ENCODE data around the gene SV2A.
"Not testable (repeated sequence)": the region's sequence is repeated elsewhere in the genome, so short reads cannot be mapped to it uniquely, and the experiment has no call there.

Gene SV2A

GRCh38 chr1:149877211-149877946 lies 40.3 kb downstream of the SV2A start:
- TF ChIP-seq EZH2phosphoT487 (IDR thresholded peaks at IDR 0.05; ENCODE audit: low read depth) = no peak
- no peak for TF ChIP-seq CTCF (IDR thresholded peaks at IDR 0.05; ENCODE audit: low read depth, low read length)
- H3K27me3 ChIP-seq (ENCODE audit: low read depth, low read length) = no peaks in the 10 kb centered on the region

GRCh38 chr1:149873060-149873459 lies 44.6 kb downstream of the SV2A start:
- H3K27me3 ChIP-seq (ENCODE audit: low read depth, low read length); H2AFZ ChIP-seq (ENCODE audit: low read depth, low read length); H3K4me1 ChIP-seq (ENCODE audit: low read length); H3K9me3 ChIP-seq (ENCODE audit: insufficient read depth, low read length); H3K4me3 ChIP-seq (ENCODE audit: low read length); H3K4me2 ChIP-seq (ENCODE audit: low read length); H3K79me2 ChIP-seq (ENCODE audit: low read length); H4K20me1 ChIP-seq (ENCODE audit: insufficient read depth, low read length); H3K36me3 ChIP-seq (replicated peaks; ENCODE audit: low read depth, low read length); H3K27ac ChIP-seq (ENCODE audit: low read length); H3K9ac ChIP-seq (ENCODE audit: low read length): not testable (repeated sequence)

More at GRCh38 chr1:149877211-149877946, 40.3 kb downstream of the SV2A start:
- Histone ChIP-seq H3K4me3 (ENCODE audit: low read length) (no peak overlapping the region), H3K36me3 (replicated peaks; ENCODE audit: low read depth, low read length) (no peaks in the 10 kb centered on the region), H3K4me1 (ENCODE audit: low read length) (no peaks in the 10 kb centered on the region), H3K9me3 (ENCODE audit: insufficient read depth, low read length) (no peaks in the 10 kb centered on the region), H3K27ac (ENCODE audit: low read length) (no peak overlapping the region), H3K79me2 (ENCODE audit: low read length) (no peaks in the 10 kb centered on the region), H2AFZ (ENCODE audit: low read depth, low read length) (no peak overlapping the region), H3K4me2 (ENCODE audit: low read length) (no peak overlapping the region), H4K20me1 (ENCODE audit: insufficient read depth, low read length) (no peaks in the 10 kb centered on the region), H3K9ac (ENCODE audit: low read length) (no peak overlapping the region)

DNA sequence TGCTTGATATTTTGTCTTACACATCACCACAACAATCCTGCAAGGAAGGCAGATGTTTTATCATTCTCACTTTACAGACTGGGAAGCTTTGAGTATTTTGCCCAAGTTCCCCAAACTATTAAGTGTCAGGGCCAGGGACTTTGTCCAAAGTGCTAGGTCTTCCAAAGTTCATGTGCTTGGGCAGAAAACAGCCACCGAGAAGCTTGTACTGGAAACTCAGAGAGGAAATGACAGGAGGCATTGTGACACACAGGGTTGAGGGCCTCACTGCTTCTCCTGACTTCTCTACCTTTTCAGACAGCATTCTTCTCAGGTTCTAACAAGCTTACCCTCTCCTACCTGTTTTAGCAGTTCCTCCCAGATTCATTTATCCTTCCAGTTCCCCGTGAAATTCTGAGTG lies 50.8 kb downstream of the SV2A start:
- not testable (repeated sequence) for H3K4me1 ChIP-seq (ENCODE audit: low read length); H3K27me3 ChIP-seq (ENCODE audit: low read depth, low read length); H4K20me1 ChIP-seq (ENCODE audit: insufficient read depth, low read length); H3K9me3 ChIP-seq (ENCODE audit: insufficient read depth, low read length); H3K79me2 ChIP-seq (ENCODE audit: low read length); H2AFZ ChIP-seq (ENCODE audit: low read depth, low read length); H3K9ac ChIP-seq (ENCODE audit: low read length); H3K4me2 ChIP-seq (ENCODE audit: low read length); H3K4me3 ChIP-seq (ENCODE audit: low read length); H3K27ac ChIP-seq (ENCODE audit: low read length); H3K36me3 ChIP-seq (replicated peaks; ENCODE audit: low read depth, low read length)

DNA sequence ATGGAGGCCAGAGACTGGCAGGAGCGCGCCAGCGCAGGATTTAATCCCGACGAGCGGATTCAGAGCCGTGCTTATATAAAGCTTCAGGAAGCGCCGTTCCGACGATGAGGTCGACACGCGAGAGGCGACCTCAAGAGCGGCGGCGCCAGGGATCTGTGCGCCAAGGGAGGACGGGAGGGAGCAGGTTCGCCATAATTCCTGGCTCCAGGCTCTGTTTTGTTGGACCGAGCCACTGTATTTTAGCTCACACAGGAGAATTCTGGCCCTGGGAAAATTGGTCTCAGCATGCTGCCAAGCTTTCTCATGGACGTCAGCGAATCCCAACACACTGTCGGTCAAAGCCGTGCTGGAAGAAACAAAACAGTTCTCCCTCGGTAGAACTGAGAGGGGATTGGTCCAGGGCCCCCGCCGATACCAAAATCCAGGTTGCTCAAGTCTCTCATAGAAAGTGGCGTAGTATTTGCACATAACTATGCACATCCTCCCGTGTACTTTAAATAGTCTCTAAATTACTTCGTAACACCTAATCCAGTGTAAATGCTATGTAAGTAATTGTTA lies 56.1 kb downstream of the SV2A start:
- not testable (repeated sequence) for H4K20me1 ChIP-seq (ENCODE audit: insufficient read depth, low read length); H3K79me2 ChIP-seq (ENCODE audit: low read length); H3K9ac ChIP-seq (ENCODE audit: low read length); H3K4me1 ChIP-seq (ENCODE audit: low read length); H3K4me2 ChIP-seq (ENCODE audit: low read length); H3K27me3 ChIP-seq (ENCODE audit: low read depth, low read length); H3K4me3 ChIP-seq (ENCODE audit: low read length); H3K27ac ChIP-seq (ENCODE audit: low read length); H3K9me3 ChIP-seq (ENCODE audit: insufficient read depth, low read length); H2AFZ ChIP-seq (ENCODE audit: low read depth, low read length); H3K36me3 ChIP-seq (replicated peaks; ENCODE audit: low read depth, low read length)

GRCh38 chr1:149860684-149861496 lies 56.8 kb downstream of the SV2A start:
- H3K4me2 ChIP-seq (ENCODE audit: low read length); H3K9me3 ChIP-seq (ENCODE audit: insufficient read depth, low read length); H2AFZ ChIP-seq (ENCODE audit: low read depth, low read length); H4K20me1 ChIP-seq (ENCODE audit: insufficient read depth, low read length); H3K36me3 ChIP-seq (replicated peaks; ENCODE audit: low read depth, low read length); H3K4me1 ChIP-seq (ENCODE audit: low read length); H3K4me3 ChIP-seq (ENCODE audit: low read length); H3K27ac ChIP-seq (ENCODE audit: low read length); H3K79me2 ChIP-seq (ENCODE audit: low read length); H3K9ac ChIP-seq (ENCODE audit: low read length); H3K27me3 ChIP-seq (ENCODE audit: low read depth, low read length): not testable (repeated sequence)

- not testable (repeated sequence) for H3K4me1 ChIP-seq (ENCODE audit: low read length); H3K9ac ChIP-seq (ENCODE audit: low read length); H2AFZ ChIP-seq (ENCODE audit: low read depth, low read length); H4K20me1 ChIP-seq (ENCODE audit: insufficient read depth, low read length); H3K27ac ChIP-seq (ENCODE audit: low read length); H3K27me3 ChIP-seq (ENCODE audit: low read depth, low read length); H3K4me2 ChIP-seq (ENCODE audit: low read length); H3K79me2 ChIP-seq (ENCODE audit: low read length); H3K9me3 ChIP-seq (ENCODE audit: insufficient read depth, low read length); H3K4me3 ChIP-seq (ENCODE audit: low read length); H3K36me3 ChIP-seq (replicated peaks; ENCODE audit: low read depth, low read length)
These were observed 57.4 kb downstream of the SV2A start for GRCh38 chr1:149860271-149860670.
